Retina (tissue), 1 donor: ENCODE measurements around the gene KIRREL2.

Experiments
- DNase-seq: peaks from one replicate; pipeline ENCODE4 v3.0.0-alpha.2; 2016

Gene KIRREL2

DNA sequence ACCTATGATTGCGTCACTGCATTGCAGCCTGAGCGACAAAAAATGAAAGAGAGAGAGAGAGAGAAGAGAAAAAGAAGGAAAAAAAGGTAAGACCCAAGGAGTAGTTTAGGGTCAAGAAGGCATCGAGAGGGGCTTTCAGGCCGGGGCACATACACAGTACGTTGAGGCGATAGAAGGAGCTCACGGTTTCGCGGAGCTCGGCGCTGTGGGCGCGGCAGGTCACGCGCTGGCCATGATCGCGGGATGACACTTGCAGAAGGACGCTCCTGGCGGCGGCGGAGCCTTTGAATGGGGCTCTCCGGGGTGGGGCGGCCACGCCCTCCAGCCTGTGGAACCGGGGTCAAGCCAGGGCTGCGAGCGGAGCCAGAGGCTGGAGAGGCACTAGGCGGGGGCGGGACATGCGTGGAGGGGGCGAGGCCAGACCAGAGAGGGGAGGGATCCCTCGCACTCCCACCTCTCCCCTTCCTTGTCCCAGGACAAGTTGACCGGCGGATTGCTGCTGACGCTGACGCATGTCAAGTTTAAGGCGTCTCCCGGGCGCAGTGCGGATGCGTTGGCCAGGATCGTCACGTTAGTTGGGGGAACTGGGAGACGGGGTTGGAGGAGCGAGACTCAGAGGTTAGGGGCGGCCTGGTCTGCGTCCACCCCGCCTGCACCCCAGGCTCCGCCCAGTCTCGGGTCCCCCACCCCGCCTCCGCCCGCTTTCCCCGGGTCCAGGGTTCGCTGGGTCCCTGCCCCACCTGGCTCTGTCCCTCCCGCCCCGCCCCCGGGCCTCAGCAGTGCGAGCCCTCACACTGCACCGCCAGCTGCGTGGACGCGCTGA lies 11.3 kb upstream of the KIRREL2 start:
- peak; percentile 28 for DNase-seq

DNA sequence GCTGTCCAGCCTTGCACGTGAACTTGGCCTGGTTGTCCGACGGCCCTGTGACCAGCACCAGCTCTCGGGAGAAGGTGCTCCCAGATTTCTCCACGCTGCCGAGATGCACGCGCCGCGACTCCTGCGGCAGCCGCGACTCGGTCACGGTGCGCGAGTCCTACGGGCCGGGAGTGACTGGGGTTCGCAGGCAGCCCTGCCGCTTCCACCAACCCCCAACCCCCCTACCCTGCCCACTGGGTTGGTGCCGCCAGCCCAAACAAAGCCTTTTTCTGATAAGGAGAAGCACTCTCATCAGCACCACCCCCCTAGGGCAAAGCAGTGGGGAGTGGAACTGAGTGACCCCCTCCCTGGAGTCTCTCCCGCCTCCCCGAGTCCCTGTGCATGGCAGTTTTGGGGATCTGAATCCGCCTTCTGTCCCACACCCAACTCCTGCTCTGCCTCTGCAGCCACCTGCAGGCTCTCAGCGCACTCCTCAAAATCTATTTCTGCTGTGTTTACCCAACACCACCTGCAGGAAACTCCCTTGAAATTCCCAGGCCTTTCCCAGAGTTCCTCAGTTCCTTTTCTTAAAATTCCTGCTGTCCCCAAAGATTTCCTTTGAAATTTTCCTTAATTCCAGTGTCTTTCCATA lies 10.6 kb upstream of the KIRREL2 start:
- no peak for DNase-seq

DNA sequence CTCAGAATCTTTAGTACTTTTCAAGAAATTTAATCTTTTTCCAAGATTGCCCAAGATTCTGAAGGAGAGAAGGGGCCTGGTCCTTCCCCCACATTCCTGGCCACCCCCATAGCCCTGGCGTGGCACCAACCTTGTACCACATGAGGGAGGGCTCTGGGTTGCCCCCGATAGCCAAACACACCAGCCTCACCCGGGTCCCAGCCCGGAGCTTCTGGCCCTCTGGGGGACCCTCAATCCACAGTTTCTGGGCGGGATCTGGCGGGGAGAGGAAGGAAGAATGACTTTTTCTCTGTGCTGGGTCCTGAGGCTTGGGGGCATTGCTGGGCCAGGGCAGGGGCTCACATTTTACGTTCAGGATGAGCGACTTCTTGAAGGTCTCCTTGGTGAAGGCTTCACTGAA lies 8.8 kb upstream of the KIRREL2 start:
- DNase-seq: no peak

DNA sequence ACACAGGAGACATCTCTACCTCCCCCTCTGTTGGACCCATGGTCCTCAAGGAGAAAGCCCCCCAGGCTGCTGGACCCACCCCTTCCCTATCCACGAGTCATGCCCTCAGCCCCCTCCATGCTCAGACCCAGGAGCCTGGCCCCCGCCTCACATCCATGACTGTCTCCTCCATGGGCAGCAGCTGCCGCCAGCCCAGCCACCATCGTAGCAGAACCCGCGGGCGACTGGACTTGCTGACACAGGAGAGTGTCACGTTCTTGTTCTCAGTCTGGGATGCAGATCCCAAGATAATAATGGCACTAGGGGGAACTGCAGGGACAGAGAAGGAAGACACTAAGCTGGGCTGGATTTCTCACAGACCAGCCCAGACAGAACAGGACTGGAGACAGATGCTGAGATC lies 8.2 kb upstream of the KIRREL2 start:
- DNase-seq: no peak

DNA sequence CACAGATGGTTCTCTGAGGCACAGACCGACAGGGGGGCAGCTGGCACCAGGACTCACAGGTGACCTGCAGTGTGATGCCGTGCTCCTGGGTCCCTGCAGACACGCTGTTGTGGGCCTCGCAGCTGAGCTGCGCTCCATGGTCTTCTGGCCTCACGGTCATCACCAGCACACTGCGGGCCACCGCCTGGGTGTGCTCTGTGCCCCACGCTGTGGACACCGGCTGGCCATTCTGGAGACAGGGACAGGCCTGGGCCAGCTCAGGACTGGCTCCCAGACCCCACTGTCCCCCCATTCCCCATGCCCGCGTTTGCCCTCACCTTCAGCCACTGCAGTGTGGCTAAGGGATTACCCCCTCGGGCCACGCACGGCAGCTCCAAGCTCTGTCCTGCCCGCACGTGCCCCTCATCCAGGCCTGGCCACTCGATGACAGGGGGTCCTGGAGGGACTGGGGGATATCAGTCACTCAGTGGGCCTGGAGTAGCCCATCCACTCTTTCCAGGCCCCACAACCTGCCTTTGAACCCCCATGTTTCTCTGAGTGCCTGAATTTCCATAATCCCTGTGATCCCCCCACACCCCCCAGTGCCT lies 7.7 kb upstream of the KIRREL2 start:
- no peak for DNase-seq

DNA sequence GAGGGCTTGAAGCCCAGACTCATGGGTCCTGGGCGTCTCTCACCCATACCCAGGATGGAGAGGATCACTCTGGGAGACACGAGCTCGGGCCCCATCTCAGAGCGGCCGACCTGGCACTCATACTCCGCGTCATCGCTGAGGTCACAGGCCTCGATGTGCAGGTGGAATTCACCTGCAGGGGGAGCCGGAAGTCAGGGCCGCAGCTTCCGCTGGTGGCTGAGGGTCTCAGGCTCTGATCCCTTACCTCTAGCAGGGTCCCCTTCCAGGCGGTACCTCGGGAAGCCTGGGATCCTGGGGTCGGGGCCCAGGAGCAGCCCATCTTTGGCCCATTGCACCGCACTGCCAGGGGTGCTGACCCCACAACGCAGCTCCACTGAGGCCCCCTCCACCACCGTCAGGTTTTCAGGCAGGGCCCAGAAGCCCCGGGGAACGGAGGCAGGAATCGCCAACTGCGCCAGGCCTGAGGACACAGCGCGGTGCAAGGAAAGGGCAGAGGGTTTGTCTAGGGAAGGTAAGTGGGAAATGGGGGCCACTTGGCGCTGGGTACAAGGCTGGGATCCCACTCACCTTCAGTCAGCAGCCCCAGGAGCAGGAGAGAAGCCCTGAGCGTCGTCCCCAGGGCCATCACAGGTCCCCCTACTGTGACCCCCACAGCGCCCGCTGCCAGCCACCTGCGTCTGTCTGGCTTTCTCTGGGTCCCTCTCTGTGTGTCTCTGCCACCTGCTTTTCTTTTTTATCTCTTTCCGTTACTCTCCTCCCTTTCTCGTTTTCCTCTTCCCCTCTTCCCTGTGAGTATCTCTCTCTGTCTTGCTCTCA lies 5.3 kb upstream of the KIRREL2 start:
- DNase-seq: no peak

DNA sequence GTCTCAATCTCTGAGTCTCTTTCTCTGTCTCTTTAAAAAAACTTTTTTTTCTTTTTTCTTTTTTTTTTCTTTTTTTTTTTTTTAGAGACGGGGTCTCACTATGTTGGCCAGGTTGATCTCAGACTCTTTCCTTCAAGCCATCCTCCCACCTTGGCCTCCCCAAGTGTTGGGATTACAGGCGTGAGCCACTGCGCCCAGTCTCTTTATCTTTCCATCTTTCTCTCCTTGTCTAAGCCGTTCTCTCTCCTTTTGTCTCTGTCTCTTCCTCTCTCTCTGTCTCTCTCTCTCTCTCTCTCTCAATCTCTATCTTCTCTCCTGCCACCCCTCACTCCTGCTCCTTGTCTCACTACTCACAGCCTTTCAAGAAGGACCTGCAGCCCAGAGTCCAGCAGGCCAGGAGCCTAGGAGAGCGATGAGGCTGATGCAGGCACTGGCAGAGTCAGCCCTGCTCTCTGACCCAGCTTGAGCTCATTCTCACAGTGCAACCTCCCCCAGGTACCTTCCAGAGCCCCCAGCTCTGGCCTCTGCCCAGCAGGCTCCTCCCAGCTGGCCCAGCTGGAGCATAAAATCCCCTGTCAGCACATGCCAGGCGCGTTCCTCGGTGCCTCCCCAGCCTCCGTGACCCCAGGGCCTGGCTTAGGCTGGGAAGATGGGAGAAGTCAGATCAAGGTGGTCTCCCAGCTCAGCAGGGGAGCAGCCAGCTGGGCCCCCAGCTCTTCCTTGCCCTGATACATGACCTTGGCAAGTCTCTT lies 4.5 kb upstream of the KIRREL2 start, which contains the start of gene NPHS1:
Gene NPHS1 (minus strand): TSS at position 476 of the 752 bp plus-strand sequence. CDS start 667 bp downstream, outside the sequence.
- DNase-seq: peak; percentile 37

DNA sequence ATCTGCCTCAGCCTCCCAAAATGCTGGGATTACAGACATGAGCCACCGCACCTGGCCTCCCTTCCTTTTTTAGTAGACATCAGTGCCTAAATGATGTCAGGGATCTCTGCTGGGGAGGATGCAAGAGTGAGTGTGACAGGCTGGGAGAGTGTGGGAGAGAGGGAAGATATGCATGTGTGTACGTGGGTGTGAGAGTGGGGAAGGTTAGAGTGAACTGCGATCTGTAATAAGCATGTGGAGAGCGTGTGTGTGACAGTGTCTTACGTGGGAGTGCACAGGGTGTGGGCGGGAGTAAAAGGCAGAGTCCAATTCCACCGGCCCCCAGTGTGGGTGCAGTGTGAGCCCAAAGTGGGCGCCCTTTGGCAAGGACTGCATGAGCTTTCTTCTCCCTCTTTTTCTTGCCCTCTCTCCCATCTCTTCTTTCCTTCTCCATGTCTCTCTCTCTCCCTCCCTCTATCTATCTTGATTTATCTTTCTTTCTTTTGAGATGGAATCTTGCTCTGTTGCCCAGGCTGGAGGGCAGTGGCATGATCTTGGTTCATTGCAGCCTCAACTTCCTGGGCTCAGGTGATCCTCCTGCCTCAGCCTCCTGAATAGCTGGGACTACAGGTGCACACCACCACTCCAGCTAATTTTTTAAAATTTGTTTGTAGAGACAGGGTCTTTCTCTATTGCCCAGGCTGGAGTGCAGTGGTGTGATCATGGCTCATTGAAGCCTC lies 3.5 kb upstream of the KIRREL2 start:
- DNase-seq: no peak

DNA sequence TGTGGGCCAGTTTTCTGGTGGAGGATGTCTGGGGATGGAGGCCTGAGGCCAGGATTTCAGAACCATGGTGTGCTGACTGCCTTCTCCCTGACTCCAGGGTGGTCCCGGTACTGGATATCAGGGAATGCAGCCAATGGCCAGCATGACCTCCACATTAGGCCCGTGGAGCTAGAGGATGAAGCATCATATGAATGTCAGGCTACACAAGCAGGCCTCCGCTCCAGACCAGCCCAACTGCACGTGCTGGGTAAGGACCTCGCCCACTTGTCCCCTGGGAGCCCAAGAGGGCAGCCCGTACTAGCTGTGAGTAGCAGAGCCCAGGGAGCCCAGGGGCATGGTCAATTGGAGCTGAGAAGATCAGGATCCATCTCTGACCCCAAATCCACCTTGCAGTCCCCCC lies 1.6 kb downstream of the KIRREL2 start:
- no peak for DNase-seq

DNA sequence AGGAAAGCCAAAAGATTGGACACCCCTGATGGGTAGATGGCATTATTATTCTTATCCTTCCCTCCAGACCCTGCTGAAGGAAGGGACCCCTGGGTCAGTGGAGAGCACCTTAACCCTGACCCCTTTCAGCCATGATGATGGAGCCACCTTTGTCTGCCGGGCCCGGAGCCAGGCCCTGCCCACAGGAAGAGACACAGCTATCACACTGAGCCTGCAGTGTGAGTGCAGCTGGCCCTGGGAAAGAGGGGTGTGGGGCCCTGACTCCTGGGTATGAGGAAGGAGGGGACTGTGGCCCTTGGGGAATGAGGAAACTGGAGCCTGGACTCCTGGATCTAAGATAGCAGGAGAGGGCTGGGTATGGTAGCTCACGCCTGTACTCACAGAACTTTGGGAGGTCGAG lies 2.7 kb downstream of the KIRREL2 start:
- no peak for DNase-seq

DNA sequence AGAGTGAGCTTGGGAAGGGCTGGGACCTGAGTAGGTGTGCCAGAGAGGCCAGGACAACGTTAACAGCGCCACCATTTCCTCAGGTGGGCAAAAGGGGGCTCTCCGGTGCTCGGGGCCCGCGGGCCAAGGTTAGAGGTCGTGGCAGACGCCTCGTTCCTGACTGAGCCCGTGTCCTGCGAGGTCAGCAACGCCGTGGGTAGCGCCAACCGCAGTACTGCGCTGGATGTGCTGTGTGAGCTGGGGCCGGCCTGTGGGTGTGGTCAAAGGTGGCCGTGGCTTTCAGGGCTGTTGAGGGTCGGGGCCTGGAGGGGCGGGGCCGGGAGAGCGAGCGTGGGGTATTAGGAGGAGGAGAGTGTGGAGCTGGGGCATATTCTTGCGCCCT lies 3.7 kb downstream of the KIRREL2 start:
- DNase-seq: no peak

DNA sequence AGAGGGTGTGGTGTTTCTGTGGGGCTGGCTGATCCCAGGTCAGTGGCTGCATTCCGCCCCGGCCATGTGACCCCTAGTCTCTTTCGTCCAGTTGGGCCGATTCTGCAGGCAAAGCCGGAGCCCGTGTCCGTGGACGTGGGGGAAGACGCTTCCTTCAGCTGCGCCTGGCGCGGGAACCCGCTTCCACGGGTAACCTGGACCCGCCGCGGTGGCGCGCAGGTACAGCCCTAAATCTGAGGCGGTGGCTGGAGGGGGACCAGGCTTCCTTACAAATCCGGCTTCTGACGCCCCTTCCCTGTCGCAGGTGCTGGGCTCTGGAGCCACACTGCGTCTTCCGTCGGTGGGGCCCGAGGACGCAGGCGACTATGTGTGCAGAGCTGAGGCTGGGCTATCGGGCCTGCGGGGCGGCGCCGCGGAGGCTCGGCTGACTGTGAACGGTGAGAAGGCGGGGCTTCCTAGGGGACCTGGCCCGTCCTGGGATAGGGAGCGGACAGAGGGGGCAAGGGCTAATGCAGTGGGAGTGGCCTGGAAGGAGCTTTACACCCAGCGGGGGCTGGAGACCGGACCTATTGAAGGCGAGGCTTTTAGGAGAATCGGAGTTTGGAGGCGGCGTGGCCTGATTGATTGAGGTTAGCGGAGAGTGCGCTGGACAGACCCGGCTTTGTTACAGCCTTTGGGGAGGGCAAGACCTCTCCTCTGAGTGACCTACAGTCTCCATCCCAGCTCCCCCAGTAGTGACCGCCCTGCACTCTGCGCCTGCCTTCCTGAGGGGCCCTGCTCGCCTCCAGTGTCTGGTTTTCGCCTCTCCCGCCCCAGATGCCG lies 4.3 kb downstream of the KIRREL2 start:
- DNase-seq: peak; percentile 72

DNA sequence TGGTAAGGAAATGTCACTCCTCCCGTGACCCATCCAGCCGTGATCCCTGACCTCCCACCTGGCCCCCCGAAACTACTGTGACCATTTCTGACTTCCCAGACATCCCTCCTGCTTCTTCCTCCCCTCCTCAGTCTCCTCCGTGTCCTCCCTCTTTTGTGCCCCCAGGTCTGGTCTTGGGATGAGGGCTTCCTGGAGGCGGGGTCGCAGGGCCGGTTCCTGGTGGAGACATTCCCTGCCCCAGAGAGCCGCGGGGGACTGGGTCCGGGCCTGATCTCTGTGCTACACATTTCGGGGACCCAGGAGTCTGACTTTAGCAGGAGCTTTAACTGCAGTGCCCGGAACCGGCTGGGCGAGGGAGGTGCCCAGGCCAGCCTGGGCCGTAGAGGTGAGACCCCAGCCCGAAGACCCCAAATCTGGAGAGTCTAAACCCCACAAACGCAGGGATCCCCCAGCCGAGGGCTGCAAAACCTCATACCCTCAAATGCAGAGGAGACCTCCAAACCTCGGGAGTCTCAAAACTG lies 5.0 kb downstream of the KIRREL2 start:
- no peak for DNase-seq

DNA sequence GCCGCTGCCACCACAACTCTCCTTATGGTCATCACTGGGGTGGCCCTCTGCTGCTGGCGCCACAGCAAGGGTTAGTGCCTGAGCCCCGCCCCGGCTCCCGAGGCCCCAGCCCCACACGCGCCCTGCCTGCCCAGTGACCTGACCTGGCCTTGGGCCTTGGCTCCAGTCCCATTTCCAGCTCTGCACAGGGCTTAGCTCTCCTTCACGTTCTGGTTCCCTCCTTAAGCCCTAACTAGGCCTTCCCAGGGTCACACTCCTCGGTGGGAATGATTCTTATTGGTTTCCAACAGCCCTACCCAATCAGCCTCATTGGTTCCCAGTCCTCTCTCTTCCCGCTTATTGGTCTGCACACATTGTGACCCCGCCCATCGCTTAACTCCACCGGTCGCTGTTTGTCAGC lies 5.8 kb downstream of the KIRREL2 start:
- DNase-seq: no peak

DNA sequence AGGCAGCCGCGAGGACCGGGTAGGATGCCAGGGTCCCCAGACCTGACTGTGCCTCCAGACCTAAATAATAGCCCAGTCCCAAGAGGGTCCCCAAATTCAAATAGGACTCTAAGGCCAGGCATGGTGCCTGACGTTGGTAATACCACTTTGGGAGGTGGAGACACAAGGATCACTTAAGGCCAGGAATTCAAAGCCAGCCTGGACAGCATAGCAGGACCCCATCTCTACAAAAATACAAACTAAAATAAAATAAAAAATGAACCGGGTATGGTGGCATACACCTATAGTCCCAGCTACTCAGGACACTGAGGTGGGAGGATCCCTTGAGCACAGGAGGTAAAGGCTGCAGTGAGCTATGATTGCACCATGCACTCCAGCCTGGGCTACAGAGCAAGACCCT lies 6.3 kb downstream of the KIRREL2 start:
- DNase-seq: no peak

DNA sequence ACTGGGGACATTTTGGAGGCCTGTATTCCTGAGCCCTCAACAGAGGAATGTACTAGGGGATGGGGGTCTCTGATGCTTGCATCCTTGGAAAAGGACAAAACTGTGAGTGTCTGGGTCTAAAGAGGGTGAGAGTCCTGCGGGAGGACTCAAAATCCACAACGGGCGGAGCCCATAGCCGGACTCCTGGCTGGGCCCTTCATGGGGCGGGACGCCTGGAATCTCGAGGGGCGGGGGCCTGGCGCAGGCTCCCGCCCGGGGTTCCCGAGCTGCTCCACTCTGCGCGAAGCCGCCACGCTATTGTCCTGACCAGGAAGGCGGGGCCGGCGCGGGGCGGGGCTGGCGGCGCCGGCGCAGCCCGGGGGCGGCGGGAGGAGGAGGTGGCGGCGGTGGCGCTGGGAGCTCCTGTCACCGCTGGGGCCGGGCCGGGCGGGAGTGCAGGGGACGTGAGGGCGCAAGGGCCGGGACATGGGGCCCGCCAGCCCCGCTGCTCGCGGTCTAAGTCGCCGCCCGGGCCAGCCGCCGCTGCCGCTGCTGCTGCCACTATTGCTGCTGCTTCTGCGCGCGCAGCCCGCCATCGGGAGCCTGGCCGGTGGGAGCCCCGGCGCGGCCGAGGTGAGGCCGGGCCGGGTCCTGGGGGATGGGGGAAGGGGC lies 11.6 kb downstream of the KIRREL2 start, which contains the start of gene APLP1:
Gene APLP1 (plus strand): TSS at position 403 of the 651 bp plus-strand sequence. CDS start 63 bp downstream, at position 466.
- peak; percentile 83 for DNase-seq

DNA sequence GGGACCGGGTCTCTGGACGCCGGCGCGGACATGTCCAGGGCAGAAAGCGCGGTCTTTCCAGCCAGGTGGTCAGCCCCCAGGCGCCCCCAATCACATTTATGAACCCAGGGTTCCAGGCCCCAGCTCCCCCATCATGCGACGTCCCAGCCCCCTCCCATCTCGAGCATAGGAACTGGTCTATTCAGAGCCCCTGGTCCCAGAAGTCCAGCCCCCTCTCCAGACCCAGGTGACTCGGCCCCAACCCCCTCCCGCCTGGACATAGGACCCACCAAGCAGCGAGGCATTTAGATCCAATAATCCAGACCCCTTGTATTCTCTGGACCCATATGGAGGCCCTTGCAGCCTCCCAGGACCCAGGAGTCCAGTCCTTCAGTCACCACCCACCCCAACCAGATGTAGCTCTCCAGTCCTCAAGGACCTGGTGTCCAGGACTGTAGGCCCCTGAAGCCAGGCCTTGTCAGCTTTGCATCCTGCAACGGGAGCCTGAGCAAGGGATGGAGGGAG lies 12.2 kb downstream of the KIRREL2 start:
- no peak for DNase-seq

DNA sequence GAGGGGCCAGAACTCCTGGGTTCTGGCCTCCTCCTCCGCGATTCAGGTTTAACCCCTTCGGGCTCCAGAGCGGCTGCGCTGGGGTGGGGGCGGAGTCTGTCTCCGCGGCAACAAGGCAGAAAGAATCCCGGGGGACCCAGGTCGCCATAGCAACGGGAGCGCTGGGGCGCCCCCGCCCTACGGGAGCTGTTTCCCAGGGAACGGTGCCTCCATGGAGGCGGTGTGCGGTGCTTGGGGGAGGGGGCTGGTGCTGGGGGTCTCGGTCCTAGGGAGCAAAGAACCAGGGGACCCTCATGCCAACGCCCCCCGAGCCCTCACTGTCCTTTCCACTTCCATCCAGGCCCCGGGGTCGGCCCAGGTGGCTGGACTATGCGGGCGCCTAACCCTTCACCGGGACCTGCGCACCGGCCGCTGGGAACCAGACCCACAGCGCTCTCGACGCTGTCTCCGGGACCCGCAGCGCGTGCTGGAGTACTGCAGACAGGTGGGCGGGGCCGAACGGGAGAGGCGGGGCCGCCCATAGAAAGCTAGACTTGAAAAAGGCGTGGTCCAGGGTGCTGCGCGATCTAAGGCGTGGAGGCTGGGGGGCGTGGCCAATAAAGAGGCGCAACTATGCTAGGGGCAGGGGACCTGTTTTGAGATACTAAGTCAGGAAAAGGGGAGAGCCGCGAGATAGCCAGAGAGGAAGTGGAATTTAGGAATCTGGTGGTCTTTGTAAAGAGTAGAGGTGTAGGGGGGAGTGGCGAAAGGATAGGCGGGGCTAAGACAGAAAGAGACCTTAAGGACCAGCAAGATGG lies 12.8 kb downstream of the KIRREL2 start:
- DNase-seq: peak; percentile 96
